GM18909 (cell line): ENCODE results near the gene CDH12.
"Not testable (repeated sequence)": the region's sequence is repeated elsewhere in the genome, so short reads cannot be mapped to it uniquely, and the experiment has no call there.

ENCODE experiments used
- ATAC-seq: cut with Tn5 transposase; IDR thresholded peaks from one replicate; pipeline ENCODE4 v1.9.1; 2021; ENCODE audit warnings: mild to moderate bottlenecking; ENCODE audit not compliant: unreplicated experiment, poor library complexity

The CDH12 gene

DNA sequence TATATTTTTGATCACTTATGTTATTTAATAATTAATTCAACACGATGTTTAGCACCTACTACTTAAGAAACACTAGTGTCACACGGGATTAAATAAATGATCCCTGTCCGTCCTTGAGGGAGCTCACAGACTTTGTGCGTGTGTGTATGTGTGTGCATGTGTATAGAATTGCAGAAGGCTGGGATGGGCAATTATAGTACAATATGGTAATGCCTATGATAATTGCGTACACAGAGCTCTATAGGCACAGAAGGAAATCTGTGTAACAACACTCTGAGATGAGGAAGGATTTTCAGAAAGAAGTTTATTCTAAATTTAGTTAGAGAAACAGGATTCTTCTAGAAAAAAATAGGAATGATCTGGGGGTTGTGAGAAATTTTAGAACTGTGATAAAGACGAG, 76.9 kb downstream of the CDH12 start:
- no peak for ATAC-seq

DNA sequence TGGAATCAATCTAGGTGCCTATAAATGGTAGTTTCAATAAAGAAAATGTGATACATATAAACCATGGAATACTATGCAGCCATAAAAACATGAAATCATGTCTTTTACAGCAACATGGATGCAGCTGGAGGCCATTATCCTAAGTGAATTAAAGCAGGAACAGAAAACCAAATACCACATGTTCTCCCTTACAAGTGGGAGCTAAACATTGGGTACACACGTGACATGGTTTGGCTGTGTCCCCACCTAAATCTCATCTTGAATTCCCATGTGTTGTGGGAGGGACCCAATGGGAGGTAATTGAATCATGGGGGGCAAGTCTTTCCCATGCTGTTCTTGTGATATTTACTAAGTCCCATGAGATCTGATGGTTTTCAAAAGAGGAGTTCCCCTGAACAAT, 78.9 kb downstream of the CDH12 start:
- not testable (repeated sequence) for ATAC-seq

DNA sequence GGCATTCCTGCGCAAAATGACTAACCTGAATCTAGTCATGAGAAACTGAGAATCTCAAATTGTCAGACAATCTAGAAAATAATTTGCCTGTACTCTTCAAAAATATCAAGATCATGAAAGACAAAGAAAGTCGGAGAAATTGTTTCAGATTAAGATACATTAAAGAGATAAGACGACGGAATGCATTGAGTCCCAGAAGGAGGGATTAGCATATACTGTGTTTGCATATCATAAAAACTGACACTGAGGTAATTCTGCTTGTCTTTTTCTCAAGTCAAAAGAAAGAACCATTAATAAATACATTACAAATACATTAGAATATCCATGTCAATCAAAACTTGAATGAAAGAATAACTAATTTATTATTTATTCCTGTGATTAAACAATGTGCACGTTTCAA, 88.4 kb downstream of the CDH12 start:
- ATAC-seq, result no peak

DNA sequence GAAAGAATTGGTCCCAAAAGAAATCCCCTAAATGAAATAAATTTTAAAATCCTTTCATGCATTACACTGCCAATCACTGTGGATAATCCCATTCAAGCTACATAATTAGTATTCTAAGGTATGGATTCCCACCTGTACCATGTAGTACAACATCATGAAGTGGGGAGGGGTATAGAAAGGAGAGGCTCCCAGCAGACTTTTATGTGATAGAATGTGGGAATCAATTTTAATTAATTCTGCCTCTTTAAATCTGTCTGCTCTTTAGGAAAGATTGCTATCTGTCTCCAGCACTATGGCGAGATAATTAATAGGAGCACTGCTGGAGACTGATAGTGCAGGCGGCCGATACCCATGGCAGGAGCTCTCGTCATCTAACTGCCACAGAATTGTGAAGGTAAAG, 95.4 kb downstream of the CDH12 start:
- ATAC-seq, result no peak

DNA sequence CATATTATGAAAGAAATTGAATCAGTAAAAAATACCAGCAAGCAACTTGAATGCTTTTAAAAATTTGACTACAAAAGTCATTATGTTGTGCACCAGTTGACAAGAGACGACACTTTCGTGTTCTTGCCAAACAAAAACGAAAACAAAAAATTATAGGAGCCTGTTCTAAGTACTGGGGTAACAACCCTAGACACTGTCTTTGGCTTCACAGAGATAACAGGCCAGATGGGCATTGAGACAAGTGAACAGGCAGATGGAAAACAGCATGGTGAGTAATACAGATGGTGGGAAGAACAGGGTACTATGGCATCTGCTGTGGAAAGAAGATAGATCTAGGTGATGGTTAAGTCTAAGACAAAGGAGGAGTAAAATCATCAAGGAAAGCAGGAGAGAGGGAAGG, 99.0 kb downstream of the CDH12 start:
- ATAC-seq, result no peak

DNA sequence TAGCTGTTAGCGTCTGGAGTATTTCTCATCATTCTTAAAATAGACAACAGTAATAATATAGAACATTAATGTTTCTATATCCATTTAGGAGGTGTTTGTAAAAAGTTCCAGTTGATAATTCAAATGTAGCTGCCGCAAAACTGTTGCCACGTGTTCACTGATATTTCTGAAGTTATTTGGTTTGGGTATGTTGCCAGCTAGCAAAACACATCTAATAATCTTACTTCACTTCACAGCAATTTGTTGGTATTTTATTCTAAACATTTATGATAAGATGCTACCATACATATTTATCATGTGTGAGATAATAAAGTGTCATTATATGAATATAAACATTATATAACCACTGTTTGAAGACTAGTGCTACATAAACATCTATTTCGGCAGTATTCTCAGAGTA, 101.6 kb downstream of the CDH12 start:
- no peak for ATAC-seq

DNA sequence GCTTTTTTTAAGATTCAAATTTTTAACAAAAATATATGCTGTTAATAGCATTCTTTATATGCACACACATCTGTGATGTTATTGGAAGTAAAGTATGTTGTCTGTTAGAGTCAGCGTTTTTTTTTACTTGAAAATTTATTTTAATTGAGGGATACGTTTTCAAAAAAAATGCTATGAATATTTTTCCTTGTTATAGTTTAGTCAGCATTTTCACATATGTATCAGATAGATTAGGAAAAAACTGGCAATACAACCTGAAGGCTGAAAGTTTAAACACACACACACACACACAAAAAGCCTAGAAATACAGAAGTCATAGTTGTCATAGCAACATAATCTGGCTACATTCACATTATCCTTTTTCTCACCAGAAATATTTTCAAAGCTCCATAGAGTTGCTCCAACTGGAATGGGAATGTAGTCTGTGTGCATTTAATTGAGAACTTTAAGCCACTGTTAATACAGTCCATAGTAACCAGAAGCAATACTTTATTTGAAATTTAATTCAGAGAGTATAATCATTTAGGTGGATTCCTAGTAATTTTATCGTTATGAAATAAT, 116.6 kb downstream of the CDH12 start:
- no peak for ATAC-seq

DNA sequence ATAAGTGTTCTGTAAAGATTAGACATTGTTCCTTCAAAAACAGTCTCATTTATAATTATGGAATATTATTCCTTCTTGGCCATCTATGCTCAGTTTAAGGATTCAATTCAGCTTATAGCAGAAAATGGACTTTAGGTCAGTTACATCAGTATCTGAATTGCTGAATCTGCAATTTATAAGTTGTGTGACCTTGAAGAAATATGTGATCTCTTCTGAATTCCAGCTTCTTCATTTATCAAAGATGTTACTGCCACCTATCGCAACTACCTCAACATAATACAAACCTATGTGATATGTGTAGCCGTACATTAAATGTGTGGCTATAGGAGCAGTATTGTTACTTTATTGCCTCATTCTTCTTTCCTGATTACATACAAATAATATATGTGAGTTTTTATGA, 118.2 kb downstream of the CDH12 start:
- no peak for ATAC-seq

DNA sequence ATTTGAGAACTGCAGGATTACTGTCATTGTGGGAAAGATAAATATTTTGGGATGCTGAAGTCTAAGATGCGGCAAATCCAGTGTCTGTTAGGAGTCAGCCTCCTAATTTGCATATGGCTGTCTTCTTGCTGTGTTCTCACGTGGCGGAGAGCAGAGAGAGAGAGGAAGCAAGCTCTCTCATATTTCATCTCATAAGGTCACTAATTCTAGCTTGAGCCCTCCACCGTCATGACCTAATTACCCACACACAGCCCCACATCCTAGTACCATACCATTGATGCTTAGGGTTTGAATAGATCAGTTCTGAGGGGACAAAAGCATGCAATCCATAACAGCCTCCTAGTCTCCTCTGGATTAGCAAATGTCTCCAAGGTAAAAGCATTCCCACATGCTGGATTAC, 124.5 kb downstream of the CDH12 start:
- ATAC-seq, result no peak

DNA sequence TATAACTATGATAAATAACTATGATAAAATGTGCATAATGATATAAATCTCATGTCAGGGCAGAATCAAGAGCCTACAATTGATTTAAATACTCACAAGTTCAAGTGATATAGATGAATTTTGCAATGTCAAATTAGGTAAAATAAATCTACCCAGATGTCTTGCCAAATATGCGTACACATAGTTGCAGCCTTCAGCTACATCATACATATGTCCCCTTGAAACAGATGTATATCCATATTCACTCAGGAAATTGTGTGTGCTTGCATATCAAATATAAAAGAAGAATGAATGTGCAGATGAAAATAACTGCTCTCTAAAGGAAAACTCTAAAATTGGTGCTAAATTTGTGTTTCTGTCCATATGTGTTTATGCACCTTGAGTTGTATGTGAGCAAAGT, 130.7 kb downstream of the CDH12 start:
- ATAC-seq, result no peak

DNA sequence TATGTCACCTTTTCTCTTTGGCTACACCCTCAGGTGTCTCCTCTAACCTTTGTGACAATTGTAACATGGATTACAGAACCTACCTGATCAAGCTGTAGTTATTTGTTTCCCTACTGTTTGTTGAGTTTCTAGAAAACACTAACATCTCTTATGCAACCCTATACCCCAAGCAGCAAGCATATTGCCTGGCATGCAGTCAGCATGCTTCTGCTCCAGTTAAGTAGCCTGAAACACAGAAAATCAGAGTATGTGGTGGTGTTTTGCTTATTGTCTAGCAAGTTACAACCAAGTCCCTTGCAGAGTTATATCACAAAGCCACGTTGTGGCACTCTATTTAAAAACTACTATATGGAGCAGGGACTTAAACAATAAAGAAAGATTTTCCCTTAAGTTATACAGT, 131.1 kb downstream of the CDH12 start:
- no peak for ATAC-seq

DNA sequence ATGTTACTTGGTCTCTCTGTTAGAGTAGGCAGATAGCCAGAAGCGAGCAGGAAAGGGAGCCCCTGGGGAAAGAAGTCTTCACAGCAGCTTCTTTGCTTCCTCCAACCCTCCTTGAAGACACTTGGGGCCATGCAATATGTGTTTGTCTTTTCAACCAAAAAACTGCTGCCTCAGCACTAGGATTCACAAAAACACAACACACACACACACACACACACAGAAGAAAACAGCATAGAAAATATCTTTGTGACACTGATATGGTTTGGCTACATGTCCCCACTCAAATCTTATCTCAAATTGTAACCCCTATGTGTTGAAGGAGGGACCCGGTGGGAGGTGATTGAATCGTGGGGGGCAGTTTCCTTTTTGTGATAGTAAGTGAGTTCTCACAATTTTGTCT, 133.3 kb downstream of the CDH12 start:
- ATAC-seq, result no peak

DNA sequence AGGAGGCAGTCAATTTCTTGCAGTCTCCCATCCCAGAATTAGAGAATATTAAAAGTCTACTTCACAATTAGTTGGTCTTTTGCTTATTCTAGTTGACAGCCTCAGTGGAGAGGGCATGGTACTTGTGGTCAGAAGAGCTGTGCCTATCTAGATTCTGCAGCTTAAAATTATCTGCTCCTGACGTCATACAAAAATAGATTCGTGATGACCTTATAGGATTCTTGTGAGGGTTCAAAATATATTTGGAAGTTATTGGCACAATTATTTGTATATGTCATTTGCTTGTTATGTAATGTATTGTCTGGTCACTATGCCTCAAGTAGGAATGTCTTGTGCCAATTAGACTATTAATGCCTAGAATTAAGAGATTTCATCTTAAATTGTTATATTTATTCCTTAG, 142.5 kb downstream of the CDH12 start:
- no peak for ATAC-seq

DNA sequence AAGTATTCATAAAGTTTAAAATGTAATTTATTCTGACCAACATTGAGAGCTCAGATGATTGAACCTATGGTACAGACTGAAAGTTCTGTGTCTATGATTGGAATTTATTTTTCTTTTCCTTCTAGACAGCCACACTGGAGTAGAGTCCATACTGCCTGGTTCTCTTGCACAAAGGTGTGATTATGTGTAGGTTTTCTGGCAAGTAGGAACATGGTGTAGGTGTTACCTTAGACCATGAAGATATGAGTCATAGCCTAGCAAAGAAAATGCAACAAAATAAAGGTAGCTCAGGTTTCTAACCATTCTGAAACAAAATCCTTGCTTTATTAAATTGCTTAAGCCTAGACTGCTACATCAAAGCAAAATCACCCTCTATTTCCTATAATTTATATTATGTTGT, 143.4 kb downstream of the CDH12 start:
- ATAC-seq, result no peak

DNA sequence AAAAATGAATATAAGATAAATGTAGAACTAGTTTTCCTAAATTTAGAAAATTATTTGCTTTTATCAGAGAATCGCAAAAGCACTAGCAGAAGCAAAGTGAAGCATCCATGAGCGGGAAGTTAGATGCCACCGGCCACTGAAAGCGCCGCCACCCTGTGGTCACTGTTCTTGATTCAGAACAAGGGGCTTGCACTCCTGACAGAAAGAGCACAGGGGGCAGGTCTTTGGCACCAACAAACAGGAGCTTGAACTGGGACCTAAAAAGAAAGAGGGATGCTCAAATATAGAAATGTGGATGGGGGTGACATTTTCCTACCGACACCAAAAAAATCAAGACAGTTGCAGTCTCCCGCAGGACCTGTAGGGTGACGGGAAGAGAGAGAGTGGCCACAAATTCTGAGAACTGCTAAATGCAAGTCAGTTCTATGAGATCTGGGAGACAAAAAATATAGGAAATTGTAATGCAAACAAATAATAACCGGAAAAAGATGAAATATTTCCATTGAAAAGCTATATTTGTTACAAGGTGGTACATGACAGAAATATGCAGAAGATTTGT, 144.3 kb downstream of the CDH12 start:
- ATAC-seq, result no peak

DNA sequence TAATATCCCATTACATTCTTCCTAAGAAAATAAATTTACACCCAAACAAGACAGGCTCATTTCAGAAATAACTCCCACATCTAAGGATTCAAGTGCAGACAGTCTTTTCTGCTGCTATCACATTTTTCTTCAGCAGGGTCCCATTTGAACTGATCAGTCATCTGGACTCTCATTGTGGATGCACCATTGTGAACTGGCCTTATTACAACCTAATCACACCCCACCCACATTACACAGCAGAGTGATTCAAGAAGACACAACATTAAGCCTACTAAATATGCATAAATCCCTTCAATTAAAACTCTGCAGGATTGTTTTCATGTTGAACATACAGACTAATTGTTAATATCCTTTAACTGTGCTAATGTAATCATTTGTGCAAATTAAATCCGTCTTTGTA, 146.2 kb downstream of the CDH12 start:
- ATAC-seq, result no peak

DNA sequence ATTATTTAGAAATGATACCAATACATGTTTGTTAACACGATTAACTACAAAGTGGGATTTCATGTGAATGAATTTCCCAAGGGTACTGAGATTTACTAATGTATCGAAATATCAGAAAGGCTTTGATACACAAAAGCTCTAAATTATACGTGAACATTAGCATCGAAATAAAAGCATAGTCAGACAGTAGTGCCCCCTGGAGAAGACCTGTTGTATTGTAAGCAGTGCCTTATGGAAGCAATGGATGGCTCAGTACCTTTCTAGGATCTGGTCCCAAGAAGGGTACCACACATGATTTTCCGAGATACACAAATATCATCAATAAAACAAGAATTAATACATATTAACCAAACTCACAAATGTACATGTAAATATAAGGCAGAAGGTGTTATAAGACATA, 153.8 kb downstream of the CDH12 start:
- no peak for ATAC-seq

DNA sequence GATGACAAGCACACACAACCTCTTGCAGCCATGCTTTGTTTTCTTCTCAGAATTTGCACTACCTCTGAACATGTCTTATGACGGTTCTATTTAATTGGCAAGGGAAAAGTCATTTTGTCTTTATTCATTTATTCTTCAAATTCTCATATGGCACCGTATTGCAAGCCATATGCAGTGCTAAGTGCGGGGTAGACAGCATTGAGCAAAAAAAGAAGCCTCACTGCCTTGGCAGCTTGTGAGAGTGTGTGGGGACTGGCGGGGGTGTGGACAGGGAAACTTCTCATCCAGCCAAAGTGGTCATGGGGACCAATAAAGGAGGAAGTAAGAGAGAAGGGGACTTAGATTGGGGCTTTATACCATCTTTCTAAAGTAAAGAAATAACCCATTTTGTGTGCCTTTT, 160.0 kb downstream of the CDH12 start:
- no peak for ATAC-seq

DNA sequence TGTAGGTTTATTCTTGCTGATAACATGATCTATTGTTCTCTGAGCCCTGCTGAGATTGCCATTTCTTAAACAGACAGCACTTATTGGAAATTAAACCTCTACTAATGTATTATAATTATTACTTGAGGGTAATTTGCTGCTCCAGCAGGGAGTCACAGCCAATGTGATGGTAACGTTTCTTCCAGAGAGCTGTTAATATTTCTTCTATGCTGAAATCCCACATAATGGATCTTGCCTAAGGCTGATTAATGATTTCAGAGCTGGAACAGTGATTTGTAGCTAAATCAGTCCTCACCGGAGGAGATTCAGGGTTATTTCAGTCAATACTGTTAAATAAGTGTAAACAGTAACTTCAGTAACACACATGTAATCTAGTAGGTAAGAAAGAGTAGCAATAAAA, 170.1 kb downstream of the CDH12 start:
- no peak for ATAC-seq

DNA sequence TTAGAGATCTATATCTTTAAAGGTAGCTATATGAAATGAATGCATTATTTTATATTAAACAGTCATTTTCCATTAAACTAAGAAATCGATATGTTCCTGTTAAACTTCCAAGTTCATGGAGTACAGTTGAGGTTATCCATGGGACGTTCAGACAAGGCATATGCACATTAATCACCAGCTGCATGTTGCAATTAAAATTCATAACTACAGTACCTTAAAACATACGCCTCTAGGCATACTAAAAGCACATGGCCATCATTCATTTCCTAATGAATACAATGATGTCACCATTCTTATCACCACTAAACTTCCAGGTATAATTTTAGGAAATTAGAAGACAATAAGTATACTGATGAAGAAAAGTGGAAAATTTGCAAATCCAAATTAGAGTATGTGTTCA, 174.3 kb downstream of the CDH12 start:
- ATAC-seq, result no peak

DNA sequence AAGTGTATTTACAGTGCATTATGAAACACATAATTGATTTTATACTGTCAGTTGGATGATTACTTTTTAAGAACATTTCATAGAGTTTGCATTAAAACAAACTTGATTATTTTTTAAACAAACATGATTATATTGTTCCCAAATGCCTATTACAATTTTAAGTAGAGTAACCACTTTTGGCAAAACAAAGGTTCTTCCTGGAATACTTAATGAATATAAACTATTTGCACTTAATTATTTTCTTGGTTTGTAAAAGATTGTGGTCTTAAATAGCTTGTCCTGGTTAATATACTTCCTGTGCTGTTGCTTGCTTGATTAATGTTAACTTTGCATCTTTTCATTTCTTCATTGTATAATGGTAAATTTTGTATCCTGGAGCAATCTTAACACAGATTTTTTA, 180.0 kb downstream of the CDH12 start:
- no peak for ATAC-seq

DNA sequence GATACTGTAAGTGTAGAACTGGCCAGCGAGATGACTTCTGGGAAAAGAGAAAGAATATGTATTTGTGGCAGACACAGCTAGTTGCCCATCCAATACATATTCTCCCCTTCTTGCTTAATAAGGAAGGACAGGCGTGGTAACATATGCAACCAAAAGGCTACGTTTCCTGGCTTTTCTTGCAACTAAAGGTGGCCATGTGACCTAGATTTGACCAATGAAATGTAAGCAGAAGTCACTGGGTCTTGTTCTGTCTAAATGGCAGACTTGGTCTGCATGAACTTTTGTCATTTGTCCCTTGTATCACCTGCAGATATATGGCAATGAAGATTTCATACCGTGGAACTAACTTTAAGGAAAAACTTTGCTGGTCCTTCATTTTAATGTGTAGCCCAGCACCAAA, 183.8 kb downstream of the CDH12 start:
- no peak for ATAC-seq

DNA sequence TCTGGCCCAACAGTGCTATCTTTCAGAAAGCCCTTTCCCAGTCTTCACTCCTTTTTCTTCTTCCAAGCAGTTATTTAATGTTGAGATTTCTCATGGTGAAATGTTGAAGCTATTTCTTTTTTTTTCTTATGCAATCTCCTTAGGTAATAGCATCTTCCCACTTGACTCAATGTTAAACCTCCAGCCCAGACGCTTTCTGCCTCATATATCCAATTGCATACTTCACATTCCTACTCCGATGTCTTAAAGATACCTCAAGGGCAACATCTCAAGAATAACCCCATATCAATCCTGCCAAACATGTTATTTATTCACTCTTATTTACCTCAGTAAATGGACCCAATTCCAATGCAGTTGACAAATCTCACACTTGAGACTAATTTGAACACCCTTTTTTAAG, 187.3 kb downstream of the CDH12 start:
- no peak for ATAC-seq
